Brain microvascular endothelial cell (primary cell): ENCODE data around the gene ANKRD12.

Source experiments
- DNase-seq: peaks from one replicate; pipeline ENCODE4 v3.0.0-alpha.2; 2020
- H3K27ac ChIP-seq: fragments of 250-450 bp; sonication (Bioruptor Pico); 2 replicates; pipeline ENCODE4 v1.5.1; 2020; ENCODE audit warnings: mild to moderate bottlenecking, moderate library complexity
- H3K27me3 ChIP-seq: fragments of 250-450 bp; sonication (Bioruptor Pico); replicated peaks from 2 replicates; pipeline ENCODE4 v1.5.1; 2020; ENCODE audit warnings: mild to moderate bottlenecking
- H3K36me3 ChIP-seq: fragments of 250-450 bp; sonication (Bioruptor Pico); replicated peaks from 2 replicates; pipeline ENCODE4 v1.5.1; 2020; ENCODE audit warnings: mild to moderate bottlenecking
- H3K4me3 ChIP-seq: 2 replicates; pipeline ENCODE4 v1.5.1; 2011; ENCODE audit warnings: low read depth, mild to moderate bottlenecking, control low read depth, low read length, moderate library complexity
- in situ Hi-C: cut with HindIII; loops from 2 replicates; pipeline ENCODE4 v1.10.0; 2017; ENCODE audit warnings: low sequenced_read_pairs, low pct_ligation_motif_present
- TF ChIP-seq, protein P1 (sequence below): IDR thresholded peaks from 2 replicates; pipeline ENCODE4 v1.5.1; 2011; ENCODE audit warnings: low read depth, mild to moderate bottlenecking, moderate library complexity, low read length, control low read depth, inconsistent platforms; ENCODE audit errors: missing control alignments

Gene ANKRD12

DNA sequence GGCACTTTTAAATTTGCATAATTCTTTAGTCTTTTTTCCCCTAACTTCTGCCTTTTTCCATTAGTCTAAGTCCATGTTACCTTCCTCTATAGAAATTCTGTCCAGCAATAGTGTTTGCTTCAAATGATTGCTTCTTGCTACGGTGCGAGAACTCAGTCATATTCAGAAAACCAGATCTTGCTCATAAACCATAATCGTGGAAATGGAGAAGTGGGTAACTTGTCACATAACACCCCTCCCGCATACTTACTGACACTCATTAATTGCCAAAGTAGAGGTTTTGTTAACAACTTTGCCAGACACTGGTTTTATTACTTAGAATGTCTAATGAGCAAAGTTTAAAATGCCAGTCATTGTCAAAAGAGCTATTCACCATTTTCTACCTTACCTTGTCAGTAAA lies 103.7 kb downstream of the ANKRD12 start:
- H3K4me3 ChIP-seq = no peak overlapping the region
- no peak for DNase-seq
- TF ChIP-seq, protein P1, sequence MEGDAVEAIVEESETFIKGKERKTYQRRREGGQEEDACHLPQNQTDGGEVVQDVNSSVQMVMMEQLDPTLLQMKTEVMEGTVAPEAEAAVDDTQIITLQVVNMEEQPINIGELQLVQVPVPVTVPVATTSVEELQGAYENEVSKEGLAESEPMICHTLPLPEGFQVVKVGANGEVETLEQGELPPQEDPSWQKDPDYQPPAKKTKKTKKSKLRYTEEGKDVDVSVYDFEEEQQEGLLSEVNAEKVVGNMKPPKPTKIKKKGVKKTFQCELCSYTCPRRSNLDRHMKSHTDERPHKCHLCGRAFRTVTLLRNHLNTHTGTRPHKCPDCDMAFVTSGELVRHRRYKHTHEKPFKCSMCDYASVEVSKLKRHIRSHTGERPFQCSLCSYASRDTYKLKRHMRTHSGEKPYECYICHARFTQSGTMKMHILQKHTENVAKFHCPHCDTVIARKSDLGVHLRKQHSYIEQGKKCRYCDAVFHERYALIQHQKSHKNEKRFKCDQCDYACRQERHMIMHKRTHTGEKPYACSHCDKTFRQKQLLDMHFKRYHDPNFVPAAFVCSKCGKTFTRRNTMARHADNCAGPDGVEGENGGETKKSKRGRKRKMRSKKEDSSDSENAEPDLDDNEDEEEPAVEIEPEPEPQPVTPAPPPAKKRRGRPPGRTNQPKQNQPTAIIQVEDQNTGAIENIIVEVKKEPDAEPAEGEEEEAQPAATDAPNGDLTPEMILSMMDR = no peak
- no peak overlapping the region for H3K27ac ChIP-seq
- peaks cover 2% of the 10 kb centered on the region for H3K36me3 ChIP-seq
- in situ Hi-C loops = no loop called here
- no peaks in the 10 kb centered on the region for H3K27me3 ChIP-seq

DNA sequence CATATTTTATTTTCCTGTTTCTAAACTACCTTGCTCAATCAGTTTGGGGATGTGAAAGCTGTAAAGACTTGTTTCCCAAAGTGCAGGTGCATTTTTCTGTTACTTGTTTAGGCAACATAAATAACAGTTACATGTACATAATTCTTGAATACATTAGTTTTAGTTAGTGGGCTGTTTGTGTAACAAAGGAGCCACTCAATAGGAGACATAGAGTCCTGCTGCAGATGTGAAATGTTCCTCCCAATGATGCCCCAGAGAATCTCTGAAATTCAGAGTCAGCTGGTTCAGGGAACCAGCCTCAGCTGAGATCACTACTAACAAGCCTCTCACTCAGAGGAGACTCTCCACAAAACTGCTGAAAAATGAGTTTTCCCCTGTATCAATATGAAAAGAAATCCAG lies 106.4 kb downstream of the ANKRD12 start:
- TF ChIP-seq, protein P1 = no peak
- in situ Hi-C loops = no loop called here
- Histone ChIP-seq H3K4me3 (no peak overlapping the region), H3K27ac (no peak overlapping the region), H3K36me3 (peaks cover 2% of the 10 kb centered on the region), H3K27me3 (no peaks in the 10 kb centered on the region)
- no peak for DNase-seq

DNA sequence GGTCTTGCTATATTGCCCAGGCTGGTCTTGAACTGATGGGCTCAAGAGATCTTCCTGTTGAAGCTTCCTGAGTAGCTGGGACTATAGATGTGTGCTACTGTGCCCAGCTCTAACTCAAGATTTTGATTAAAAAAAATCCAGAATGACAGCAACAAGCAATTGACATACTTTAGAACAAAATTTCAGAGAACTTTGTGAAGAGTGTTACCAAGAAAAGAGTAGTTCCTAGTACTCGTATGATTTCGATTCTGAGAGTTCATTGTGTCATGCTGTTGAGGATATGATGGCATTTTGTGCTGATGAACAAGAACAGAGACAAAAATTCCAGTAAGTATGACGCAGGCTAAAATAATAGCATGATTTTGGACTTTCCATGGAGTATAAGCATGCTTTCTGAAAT lies 107.8 kb downstream of the ANKRD12 start:
- DNase-seq = no peak
- TF ChIP-seq, protein P1 = no peak
- H3K4me3 ChIP-seq = no peak overlapping the region
- peaks cover 2% of the 10 kb centered on the region for H3K36me3 ChIP-seq
- H3K27me3 ChIP-seq = no peaks in the 10 kb centered on the region
- no peak overlapping the region for H3K27ac ChIP-seq
- in situ Hi-C loops = no loop called here

DNA sequence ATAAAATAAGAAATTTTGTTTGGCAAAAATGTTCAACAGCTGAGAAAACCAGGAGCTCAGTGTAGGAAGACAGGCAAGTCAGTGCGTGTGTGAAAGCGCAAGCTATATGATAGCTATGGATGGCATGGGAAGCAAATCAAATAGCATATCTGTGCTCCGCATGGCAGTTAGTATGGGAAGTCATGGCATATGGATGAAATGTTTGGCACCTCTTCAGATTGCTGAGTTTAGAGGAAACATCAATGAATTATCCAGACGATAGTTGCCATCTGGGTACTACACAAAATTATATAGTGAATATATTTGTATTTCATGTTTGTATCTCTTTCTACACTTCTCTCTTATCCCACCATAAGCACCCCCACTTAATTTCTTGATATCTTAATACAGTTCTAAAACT lies 112.1 kb downstream of the ANKRD12 start:
- no peak overlapping the region for H3K4me3 ChIP-seq
- H3K36me3 ChIP-seq = no peaks in the 10 kb centered on the region
- in situ Hi-C loops = no loop called here
- H3K27ac ChIP-seq = no peak overlapping the region
- TF ChIP-seq, protein P1 = no peak
- H3K27me3 ChIP-seq = no peaks in the 10 kb centered on the region
- DNase-seq = no peak

DNA sequence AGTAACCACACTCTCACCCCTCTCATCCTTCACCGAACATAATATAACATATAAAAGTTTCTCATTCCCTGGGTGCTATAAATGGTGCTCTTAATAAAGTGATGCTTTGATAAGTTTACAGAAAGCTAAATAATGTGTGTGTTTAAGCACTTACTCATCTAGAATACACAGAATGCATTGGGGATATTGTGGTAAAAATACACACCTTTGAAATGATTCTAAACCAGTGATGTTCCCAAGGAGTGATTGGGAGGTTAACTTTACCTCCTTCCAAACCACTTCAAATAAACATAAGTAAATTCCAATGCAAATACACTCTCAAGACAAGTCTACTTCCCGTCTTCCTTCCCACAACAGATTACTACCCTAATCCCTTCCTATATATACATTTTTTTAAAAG lies 112.7 kb downstream of the ANKRD12 start:
- no peaks in the 10 kb centered on the region for H3K27me3 ChIP-seq
- in situ Hi-C loops = no loop called here
- H3K4me3 ChIP-seq = no peak overlapping the region
- no peaks in the 10 kb centered on the region for H3K36me3 ChIP-seq
- no peak for DNase-seq
- TF ChIP-seq, protein P1 = no peak
- H3K27ac ChIP-seq = no peak overlapping the region

DNA sequence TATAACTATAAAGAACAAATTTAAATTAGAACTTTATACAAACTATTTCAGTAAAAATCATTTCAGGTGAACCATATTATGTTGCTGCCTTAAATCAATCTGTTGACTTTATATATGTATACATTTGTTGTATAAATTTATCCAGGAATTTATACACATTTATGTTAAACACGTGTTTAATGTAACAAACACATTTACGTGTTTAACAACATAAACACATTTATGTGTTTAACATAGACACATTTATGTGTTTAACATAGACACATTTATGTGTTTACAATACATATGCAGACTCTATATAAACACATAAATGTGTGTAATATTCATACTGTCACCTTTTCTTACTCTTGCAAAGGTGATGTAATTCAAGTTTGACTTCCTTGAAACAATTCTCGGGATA lies 122.6 kb downstream of the ANKRD12 start:
- no peaks in the 10 kb centered on the region for H3K27me3 ChIP-seq
- TF ChIP-seq, protein P1 = no peak
- H3K36me3 ChIP-seq = no peaks in the 10 kb centered on the region
- in situ Hi-C loops = no loop called here
- no peak overlapping the region for H3K27ac ChIP-seq
- DNase-seq = no peak
- no peak overlapping the region for H3K4me3 ChIP-seq
